ENCODE results near the gene YARS1.

Gene YARS1

GRCh38 chr1:32741413-32742198 is 75.6 kb downstream of the YARS1 start:
- peak; percentile 10 for DNase-seq

DNA sequence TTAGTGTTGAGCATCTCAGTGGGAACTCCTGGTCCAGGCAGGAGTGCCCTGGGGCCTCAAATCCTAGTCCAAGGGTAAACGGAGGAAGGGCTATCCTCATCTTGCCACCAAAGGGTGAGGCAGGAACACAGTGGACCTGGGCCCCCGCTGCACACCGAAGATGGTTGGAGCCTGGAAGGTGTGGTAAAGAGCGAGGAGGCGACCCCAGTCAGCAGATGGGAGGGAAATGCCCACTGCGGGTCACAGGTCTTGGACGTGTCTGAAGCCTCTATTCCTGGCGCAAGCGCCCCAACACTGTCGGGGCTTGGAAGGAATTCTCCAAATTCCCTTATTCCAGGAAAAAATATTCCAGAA is 76.1 kb downstream of the YARS1 start:
- DNase-seq = no peak

DNA sequence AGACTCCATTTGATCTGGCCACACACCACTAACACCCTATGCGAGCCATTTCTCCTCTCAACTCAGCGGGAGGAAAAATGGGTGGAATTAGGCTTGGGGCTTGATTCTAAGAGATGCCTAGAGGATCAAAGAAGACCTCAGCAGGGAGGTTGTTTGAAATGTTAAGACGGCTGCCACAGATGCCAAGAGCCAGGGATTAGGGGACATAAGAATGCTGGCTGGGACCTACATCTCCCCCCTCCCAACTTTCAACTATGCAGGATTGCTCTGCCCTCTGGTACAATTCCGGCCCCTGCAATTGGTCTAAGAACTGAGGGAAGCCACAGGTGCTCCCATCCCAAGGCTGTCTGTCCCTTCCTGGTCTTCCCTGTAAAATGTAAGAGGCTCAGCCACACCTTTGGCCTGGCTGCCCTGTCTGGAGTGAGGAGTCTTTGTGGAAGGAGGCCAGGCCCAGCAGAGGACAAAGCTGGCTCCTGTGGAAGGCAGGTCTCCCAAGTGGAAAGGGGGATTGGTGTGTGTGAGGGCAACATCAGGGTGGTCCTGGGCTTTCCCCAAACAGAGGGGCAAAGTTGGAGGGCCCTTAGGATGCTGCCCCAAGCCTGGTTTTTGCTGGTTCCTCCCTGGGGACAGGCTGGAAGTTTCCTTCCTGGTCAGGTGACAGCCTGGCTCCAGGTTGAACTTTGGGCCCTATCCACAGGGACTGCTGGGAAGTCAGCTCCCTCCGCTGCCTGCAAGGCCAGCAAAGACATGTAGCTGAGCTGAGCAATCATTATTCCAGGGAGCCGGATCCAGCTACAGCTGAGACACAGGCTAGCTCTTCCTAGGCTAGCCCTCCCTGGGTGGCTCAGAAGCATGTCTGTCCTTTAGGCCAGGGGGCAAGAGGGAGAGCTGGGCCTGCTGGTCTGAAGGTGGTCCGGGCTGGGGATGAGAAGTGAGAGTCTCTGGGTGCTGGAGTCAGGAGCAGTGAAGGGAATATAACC is 80.1 kb downstream of the YARS1 start:
- DNase-seq = no peak

- no peak for DNase-seq
Observed at GRCh38 chr1:32733582-32734321, 83.4 kb downstream of the YARS1 start.

DNA sequence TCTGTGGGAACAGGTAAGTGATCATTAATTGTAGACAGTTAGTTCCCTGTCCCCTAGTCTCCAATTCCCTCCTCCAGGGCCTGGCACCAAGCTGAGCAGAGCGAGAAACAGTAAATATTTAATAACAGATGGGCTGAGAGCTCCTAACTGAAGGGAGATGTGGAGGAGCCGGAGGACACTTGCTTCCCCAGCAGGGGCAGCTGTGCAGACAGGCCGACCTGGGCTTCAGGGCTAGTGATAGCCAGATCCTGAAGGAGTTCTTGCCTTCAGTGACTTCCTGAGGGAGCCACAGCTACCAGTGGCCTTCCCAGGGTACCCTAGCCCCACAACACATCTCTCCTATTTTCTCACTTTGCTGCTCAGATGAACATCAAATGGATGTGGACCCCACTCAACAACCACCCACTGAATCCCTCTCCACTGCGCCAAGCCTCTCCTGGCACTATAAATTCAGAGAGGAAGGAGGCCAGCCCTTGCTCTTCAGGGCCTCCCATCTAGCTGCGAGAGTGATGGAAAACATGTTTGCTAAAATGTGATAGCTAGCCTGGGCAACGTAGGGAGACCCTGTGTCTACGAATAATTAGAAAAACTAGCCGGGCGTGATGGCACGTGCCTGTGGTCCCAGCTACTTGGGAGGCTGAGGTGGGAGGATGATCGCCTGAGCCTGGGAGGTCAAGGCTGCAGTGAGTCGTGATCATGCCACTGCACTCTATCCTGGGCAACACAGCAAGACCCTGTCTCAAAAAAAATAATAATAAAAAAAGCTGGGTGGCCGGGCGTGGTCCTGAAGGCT is 87.7 kb downstream of the YARS1 start:
- no peak for DNase-seq

DNA sequence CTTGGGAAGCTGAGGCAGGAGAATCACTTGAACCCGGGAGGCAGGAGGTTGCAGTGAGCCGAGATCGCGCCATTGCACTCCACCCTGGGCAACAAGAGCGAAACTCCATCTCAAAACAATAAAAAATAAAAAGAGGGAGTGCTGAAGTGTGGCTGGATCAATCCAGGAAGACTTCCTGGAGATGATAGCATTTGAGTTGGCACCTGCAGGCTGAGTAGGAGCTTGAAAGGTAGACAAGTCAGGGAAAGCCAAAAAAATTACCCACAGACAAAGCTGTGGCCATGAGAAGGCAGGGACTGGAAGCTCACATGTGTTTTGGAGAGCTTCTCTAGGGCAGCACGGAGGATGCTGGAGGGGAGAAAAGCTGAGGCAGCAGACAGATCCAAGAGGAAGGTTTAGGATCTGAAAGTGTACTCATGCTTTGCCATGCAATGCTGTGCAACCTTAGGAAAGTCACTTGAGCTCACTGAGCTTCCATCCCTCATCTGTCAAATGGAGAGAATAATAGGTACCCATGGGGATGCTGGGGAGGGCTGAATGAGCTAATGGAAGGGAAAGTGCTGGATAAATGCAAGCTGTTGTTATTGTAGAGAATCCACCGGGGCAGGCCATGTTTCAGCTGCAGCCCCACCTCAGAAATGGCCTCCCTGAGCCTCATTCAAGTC is 88.6 kb downstream of the YARS1 start:
- DNase-seq = no peak

DNA sequence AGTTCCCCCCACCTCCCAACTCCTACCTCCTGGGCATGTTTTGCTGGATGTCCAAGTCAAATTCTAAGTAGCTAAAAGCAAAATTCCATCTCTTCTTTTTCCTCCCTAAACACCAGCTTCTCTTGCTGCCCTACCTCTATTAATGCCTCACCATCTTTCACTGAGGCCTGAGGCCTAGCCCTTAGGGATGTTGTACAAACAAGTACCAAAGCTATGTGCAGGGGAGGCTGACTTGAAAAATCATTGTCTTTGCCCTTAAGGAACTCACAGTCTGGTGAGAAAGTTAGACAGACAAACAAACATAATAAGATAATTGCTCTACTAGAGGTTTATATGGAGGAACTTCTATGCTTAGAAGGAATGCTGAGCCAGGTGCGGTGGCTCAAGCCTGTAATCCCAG is 89.3 kb downstream of the YARS1 start:
- no peak for DNase-seq

DNA sequence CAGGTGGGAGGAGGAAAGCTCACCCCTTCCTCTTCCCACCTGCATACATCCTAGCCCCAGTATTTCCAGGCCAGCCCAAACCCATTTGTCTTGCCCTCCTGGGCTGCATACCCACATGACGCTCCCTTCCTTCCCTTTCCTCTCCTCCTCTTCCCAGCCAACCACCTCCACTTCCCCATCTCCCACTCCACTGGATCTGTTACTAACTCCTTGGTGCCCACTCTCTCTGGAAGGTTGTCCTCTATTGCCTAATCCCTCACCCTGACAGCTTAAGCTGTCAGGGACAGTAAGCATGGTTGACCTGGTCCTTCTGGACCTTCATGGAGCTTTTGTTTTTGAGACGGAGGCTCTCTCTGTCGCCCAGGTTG is 91.6 kb downstream of the YARS1 start:
- no peak for DNase-seq
